ES-I3 (cell line): Measurements from ENCODE around the gene TTC4.

Experiments
- H3K36me3 ChIP-seq: 2 replicates; pipeline ENCODE4 v1.6.1; 2013; ENCODE audit warnings: mild to moderate bottlenecking, low read length, control low read depth, moderate library complexity; ENCODE audit not compliant: insufficient read depth
- H3K4me1 ChIP-seq: 2 replicates; pipeline ENCODE4 v1.6.1; 2013; ENCODE audit warnings: mild to moderate bottlenecking, control low read depth, low read length; ENCODE audit not compliant: insufficient read depth
- H3K9ac ChIP-seq: 2 replicates; pipeline ENCODE4 v1.6.1; 2013; ENCODE audit warnings: low read depth, mild to moderate bottlenecking, low read length, moderate library complexity
- H3K9me3 ChIP-seq: 2 replicates; pipeline ENCODE4 v1.6.1; 2013; ENCODE audit warnings: mild to moderate bottlenecking, low read length, moderate library complexity; ENCODE audit not compliant: control insufficient read depth, insufficient read depth

TTC4 gene

GRCh38 chr1:54714881-54715492 lies 674 bp upstream of the TTC4 start:
- peaks cover 2% of the 10 kb centered on the region; the same call in 1 of the 2 replicates for H3K4me1 ChIP-seq
- peaks cover 5% of the 10 kb centered on the region; the same call in 1 of the 2 replicates for H3K36me3 ChIP-seq
- H3K9ac ChIP-seq = peak overlapping the region; percentile 95
- no peaks in the 10 kb centered on the region for H3K9me3 ChIP-seq

GRCh38 chr1:54716299-54717047 lies 812 bp downstream of the TTC4 start:
- Histone ChIP-seq H3K9ac (peak overlapping the region; percentile 95), H3K4me1 (peaks cover 2% of the 10 kb centered on the region; the same call in 1 of the 2 replicates), H3K9me3 (no peaks in the 10 kb centered on the region), H3K36me3 (peaks cover 5% of the 10 kb centered on the region; the same call in 1 of the 2 replicates)

GRCh38 chr1:54721719-54722118 lies 6.1 kb downstream of the TTC4 start:
- Histone ChIP-seq H3K9me3 (no peaks in the 10 kb centered on the region), H3K9ac (no peak overlapping the region), H3K36me3 (peaks cover 16% of the 10 kb centered on the region), H3K4me1 (no peaks in the 10 kb centered on the region)

GRCh38 chr1:54723985-54724384 lies 8.3 kb downstream of the TTC4 start:
- Histone ChIP-seq H3K36me3 (peaks cover 22% of the 10 kb centered on the region), H3K9ac (no peak overlapping the region), H3K9me3 (no peaks in the 10 kb centered on the region), H3K4me1 (no peaks in the 10 kb centered on the region)

GRCh38 chr1:54724771-54725170 lies 9.1 kb downstream of the TTC4 start:
- Histone ChIP-seq H3K36me3 (peaks cover 23% of the 10 kb centered on the region), H3K4me1 (no peaks in the 10 kb centered on the region), H3K9ac (no peak overlapping the region), H3K9me3 (no peaks in the 10 kb centered on the region)

- Histone ChIP-seq H3K36me3 (peaks cover 32% of the 10 kb centered on the region), H3K9ac (no peak overlapping the region), H3K4me1 (no peaks in the 10 kb centered on the region), H3K9me3 (no peaks in the 10 kb centered on the region)
These were observed 12.4 kb downstream of the TTC4 start for GRCh38 chr1:54728027-54728426.

- Histone ChIP-seq H3K9me3 (no peaks in the 10 kb centered on the region), H3K36me3 (peaks cover 6% of the 10 kb centered on the region), H3K9ac (no peak overlapping the region), H3K4me1 (no peaks in the 10 kb centered on the region)
These were observed 21.0 kb downstream of the TTC4 start for GRCh38 chr1:54736685-54737084.

- H3K4me1 ChIP-seq = no peaks in the 10 kb centered on the region
- H3K9me3 ChIP-seq = no peaks in the 10 kb centered on the region
- no peak overlapping the region for H3K9ac ChIP-seq
- H3K36me3 ChIP-seq = peaks cover 11% of the 10 kb centered on the region
These were observed 22.6 kb downstream of the TTC4 start for GRCh38 chr1:54738244-54738643.

- Histone ChIP-seq H3K36me3 (peaks cover 11% of the 10 kb centered on the region), H3K9ac (no peak overlapping the region)
These were observed 25.9 kb downstream of the TTC4 start for GRCh38 chr1:54741531-54741930.

GRCh38 chr1:54742282-54742681 lies 26.6 kb downstream of the TTC4 start:
- Histone ChIP-seq H3K4me1 (no peaks in the 10 kb centered on the region), H3K9me3 (no peaks in the 10 kb centered on the region), H3K9ac (no peak overlapping the region), H3K36me3 (peaks cover 11% of the 10 kb centered on the region)

More at GRCh38 chr1:54741531-54741930, 25.9 kb downstream of the TTC4 start:
- Histone ChIP-seq H3K9me3 (no peaks in the 10 kb centered on the region), H3K4me1 (no peaks in the 10 kb centered on the region)

- no peak overlapping the region for H3K9ac ChIP-seq
- H3K9me3 ChIP-seq = no peaks in the 10 kb centered on the region
- H3K36me3 ChIP-seq = peaks cover 11% of the 10 kb centered on the region
- H3K4me1 ChIP-seq = no peaks in the 10 kb centered on the region
These were observed 28.0 kb downstream of the TTC4 start for GRCh38 chr1:54743416-54744226.

- Histone ChIP-seq H3K36me3 (peaks cover 7% of the 10 kb centered on the region), H3K4me1 (no peaks in the 10 kb centered on the region), H3K9ac (no peak overlapping the region), H3K9me3 (no peaks in the 10 kb centered on the region)
These were observed 29.0 kb downstream of the TTC4 start for GRCh38 chr1:54744696-54745095.

- Histone ChIP-seq H3K9ac (no peak overlapping the region), H3K4me1 (no peaks in the 10 kb centered on the region), H3K9me3 (no peaks in the 10 kb centered on the region), H3K36me3 (peaks cover 6% of the 10 kb centered on the region; the same call in 1 of the 2 replicates)
These were observed 29.6 kb downstream of the TTC4 start for GRCh38 chr1:54745274-54745673.

GRCh38 chr1:54745864-54746263 lies 30.2 kb downstream of the TTC4 start:
- Histone ChIP-seq H3K4me1 (no peaks in the 10 kb centered on the region), H3K9me3 (no peaks in the 10 kb centered on the region)

More at GRCh38 chr1:54745864-54746263, 30.2 kb downstream of the TTC4 start:
- Histone ChIP-seq H3K9ac (no peak overlapping the region), H3K36me3 (peaks cover 6% of the 10 kb centered on the region; the same call in 1 of the 2 replicates)
